ENCODE measurements around the gene TENT5A.

TENT5A gene

GRCh38 chr6:81766482-81767069, 14.1 kb upstream of the TENT5A start (continued):
- no peak for TF ChIP-seq GLIS2 (tag by site-specific recombination; IDR thresholded peaks at IDR 0.05)
- no peak for TF ChIP-seq ZNF19 (tag by site-specific recombination; IDR thresholded peaks at IDR 0.05; ENCODE audit: low read depth)
- TF ChIP-seq GFI1B (tag by site-specific recombination; IDR thresholded peaks at IDR 0.05): 0 out of 2 replicates have a peak, but pooled peaks have one; percentile 41
- TF ChIP-seq SP7 (tag by site-specific recombination; IDR thresholded peaks at IDR 0.05): peak; percentile 71
- TF ChIP-seq SCRT2 (tag by site-specific recombination; IDR thresholded peaks at IDR 0.05): peak; percentile 50; the same call in 1 of the 2 replicates
- TF ChIP-seq, protein P1, sequence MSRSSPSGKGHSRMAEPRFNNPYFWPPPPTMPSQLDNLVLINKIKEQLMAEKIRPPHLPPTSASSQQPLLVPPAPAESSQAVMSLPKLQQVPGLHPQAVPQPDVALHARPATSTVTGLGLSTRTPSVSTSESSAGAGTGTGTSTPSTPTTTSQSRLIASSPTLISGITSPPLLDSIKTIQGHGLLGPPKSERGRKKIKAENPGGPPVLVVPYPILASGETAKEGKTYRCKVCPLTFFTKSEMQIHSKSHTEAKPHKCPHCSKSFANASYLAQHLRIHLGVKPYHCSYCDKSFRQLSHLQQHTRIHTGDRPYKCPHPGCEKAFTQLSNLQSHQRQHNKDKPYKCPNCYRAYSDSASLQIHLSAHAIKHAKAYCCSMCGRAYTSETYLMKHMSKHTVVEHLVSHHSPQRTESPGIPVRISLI (tag by site-specific recombination; IDR thresholded peaks at IDR 0.05): 0 out of 2 replicates have a peak, but pooled peaks have one; percentile 29
- no peak for TF ChIP-seq ZNF549 (tag by site-specific recombination; IDR thresholded peaks at IDR 0.05)
- TF ChIP-seq, protein P2, sequence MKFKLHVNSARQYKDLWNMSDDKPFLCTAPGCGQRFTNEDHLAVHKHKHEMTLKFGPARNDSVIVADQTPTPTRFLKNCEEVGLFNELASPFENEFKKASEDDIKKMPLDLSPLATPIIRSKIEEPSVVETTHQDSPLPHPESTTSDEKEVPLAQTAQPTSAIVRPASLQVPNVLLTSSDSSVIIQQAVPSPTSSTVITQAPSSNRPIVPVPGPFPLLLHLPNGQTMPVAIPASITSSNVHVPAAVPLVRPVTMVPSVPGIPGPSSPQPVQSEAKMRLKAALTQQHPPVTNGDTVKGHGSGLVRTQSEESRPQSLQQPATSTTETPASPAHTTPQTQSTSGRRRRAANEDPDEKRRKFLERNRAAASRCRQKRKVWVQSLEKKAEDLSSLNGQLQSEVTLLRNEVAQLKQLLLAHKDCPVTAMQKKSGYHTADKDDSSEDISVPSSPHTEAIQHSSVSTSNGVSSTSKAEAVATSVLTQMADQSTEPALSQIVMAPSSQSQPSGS (tag by site-specific recombination; IDR thresholded peaks at IDR 0.05; ENCODE audit: low read depth): peak; percentile 80
- TF ChIP-seq ZNF596 (tag by site-specific recombination; IDR thresholded peaks at IDR 0.05): no peak
- TF ChIP-seq KLF10 (tag by site-specific recombination; IDR thresholded peaks at IDR 0.05): peak; percentile 32; the same call in 1 of the 2 replicates
- no peak for TF ChIP-seq ZNF274 (IDR thresholded peaks at IDR 0.05; ENCODE audit: low read length)
- TF ChIP-seq ZNF274 (tag by site-specific recombination; IDR thresholded peaks at IDR 0.05; ENCODE audit: borderline replicate concordance): no peak
- no peak for TF ChIP-seq ZFP37 (tag by site-specific recombination; IDR thresholded peaks at IDR 0.05)
- no peak for TF ChIP-seq ZNF398 (tag by site-specific recombination; IDR thresholded peaks at IDR 0.05)
- no peak for TF ChIP-seq ZNF561 (tag by site-specific recombination; IDR thresholded peaks at IDR 0.05; ENCODE audit: borderline replicate concordance)
- TF ChIP-seq MYNN (tag by site-specific recombination; IDR thresholded peaks at IDR 0.05; ENCODE audit: borderline replicate concordance): no peak
- TF ChIP-seq ZNF112 (tag by site-specific recombination; IDR thresholded peaks at IDR 0.05): no peak
- TF ChIP-seq ZNF530 (tag by site-specific recombination; IDR thresholded peaks at IDR 0.05; ENCODE audit: low read depth): no peak
- TF ChIP-seq, protein P3, sequence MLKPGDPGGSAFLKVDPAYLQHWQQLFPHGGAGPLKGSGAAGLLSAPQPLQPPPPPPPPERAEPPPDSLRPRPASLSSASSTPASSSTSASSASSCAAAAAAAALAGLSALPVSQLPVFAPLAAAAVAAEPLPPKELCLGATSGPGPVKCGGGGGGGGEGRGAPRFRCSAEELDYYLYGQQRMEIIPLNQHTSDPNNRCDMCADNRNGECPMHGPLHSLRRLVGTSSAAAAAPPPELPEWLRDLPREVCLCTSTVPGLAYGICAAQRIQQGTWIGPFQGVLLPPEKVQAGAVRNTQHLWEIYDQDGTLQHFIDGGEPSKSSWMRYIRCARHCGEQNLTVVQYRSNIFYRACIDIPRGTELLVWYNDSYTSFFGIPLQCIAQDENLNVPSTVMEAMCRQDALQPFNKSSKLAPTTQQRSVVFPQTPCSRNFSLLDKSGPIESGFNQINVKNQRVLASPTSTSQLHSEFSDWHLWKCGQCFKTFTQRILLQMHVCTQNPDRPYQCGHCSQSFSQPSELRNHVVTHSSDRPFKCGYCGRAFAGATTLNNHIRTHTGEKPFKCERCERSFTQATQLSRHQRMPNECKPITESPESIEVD (tag by site-specific recombination; IDR thresholded peaks at IDR 0.05): peak; percentile 90
- TF ChIP-seq, protein P4, sequence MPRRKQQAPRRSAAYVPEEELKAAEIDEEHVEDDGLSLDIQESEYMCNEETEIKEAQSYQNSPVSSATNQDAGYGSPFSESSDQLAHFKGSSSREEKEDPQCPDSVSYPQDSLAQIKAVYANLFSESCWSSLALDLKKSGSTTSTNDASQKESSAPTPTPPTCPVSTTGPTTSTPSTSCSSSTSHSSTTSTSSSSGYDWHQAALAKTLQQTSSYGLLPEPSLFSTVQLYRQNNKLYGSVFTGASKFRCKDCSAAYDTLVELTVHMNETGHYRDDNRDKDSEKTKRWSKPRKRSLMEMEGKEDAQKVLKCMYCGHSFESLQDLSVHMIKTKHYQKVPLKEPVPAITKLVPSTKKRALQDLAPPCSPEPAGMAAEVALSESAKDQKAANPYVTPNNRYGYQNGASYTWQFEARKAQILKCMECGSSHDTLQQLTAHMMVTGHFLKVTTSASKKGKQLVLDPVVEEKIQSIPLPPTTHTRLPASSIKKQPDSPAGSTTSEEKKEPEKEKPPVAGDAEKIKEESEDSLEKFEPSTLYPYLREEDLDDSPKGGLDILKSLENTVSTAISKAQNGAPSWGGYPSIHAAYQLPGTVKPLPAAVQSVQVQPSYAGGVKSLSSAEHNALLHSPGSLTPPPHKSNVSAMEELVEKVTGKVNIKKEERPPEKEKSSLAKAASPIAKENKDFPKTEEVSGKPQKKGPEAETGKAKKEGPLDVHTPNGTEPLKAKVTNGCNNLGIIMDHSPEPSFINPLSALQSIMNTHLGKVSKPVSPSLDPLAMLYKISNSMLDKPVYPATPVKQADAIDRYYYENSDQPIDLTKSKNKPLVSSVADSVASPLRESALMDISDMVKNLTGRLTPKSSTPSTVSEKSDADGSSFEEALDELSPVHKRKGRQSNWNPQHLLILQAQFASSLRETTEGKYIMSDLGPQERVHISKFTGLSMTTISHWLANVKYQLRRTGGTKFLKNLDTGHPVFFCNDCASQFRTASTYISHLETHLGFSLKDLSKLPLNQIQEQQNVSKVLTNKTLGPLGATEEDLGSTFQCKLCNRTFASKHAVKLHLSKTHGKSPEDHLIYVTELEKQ (tag by site-specific recombination; IDR thresholded peaks at IDR 0.05; ENCODE audit: borderline replicate concordance): peak; percentile 33; the same call in 1 of the 2 replicates
- TF ChIP-seq FEZF1 (tag by site-specific recombination; IDR thresholded peaks at IDR 0.05): peak; percentile 69
- TF ChIP-seq ZNF391 (tag by site-specific recombination; IDR thresholded peaks at IDR 0.05; ENCODE audit: borderline replicate concordance, low read depth): no peak
